Fibroblast of pulmonary artery (primary cell): Measurements from ENCODE around the gene DENND11.

Experiments used
- DNase-seq: peaks from one replicate; pipeline ENCODE4 v3.0.0-alpha.2; 2010; ENCODE audit warnings: low read depth
- H3K4me3 ChIP-seq: replicated peaks from 2 replicates; pipeline ENCODE4 v1.5.1; 2011; ENCODE audit warnings: low read depth, mild to moderate bottlenecking, control low read depth, low read length, moderate library complexity
- CTCF ChIP-seq: IDR thresholded peaks from 2 replicates; pipeline ENCODE4 v1.5.1; 2011; ENCODE audit warnings: mild to moderate bottlenecking, control low read depth, low read length, inconsistent platforms; ENCODE audit errors: missing control alignments

DENND11 gene

GRCh38 chr7:141652691-141653090, 49.3 kb downstream of the DENND11 start:
- DNase-seq, result no peak
- no peak for TF ChIP-seq CTCF

More at GRCh38 chr7:141652691-141653090, 49.3 kb downstream of the DENND11 start:
- H3K4me3 ChIP-seq, result no peak overlapping the region
